Endothelial cell (in vitro differentiated cells): ENCODE results near the gene TRPT1. TPM values are rescaled to one million over a fixed set of nuclear protein-coding genes. Genes with fewer than 3 reads are reported as not detected.

ENCODE experiments used
- DNase-seq: peaks from one replicate; pipeline ENCODE4 v3.0.0; 2021; ENCODE audit warnings: low spot score
- H3K27ac Mint-ChIP-seq: one replicate; pipeline ENCODE4 v1.8.0; 2021; ENCODE audit warnings: mixed read lengths, inconsistent platforms; ENCODE audit not compliant: unreplicated experiment
- H3K27me3 Mint-ChIP-seq: one replicate; pipeline ENCODE4 v1.8.0; 2021; ENCODE audit warnings: mild to moderate bottlenecking, moderate library complexity, mixed read lengths, inconsistent platforms; ENCODE audit not compliant: unreplicated experiment
- H3K36me3 Mint-ChIP-seq: one replicate; pipeline ENCODE4 v1.8.0; 2021; ENCODE audit warnings: mild to moderate bottlenecking, low read depth, mixed read lengths, inconsistent platforms; ENCODE audit not compliant: unreplicated experiment
- H3K4me1 Mint-ChIP-seq: one replicate; pipeline ENCODE4 v1.8.0; 2021; ENCODE audit warnings: mild to moderate bottlenecking, mixed read lengths, inconsistent platforms; ENCODE audit not compliant: unreplicated experiment
- H3K4me3 Mint-ChIP-seq: one replicate; pipeline ENCODE4 v1.8.0; 2021; ENCODE audit warnings: mild to moderate bottlenecking, mixed read lengths, inconsistent platforms; ENCODE audit not compliant: unreplicated experiment
- H3K9me3 Mint-ChIP-seq: one replicate; pipeline ENCODE4 v1.8.0; 2021; ENCODE audit warnings: mixed read lengths, inconsistent platforms; ENCODE audit not compliant: unreplicated experiment
- CTCF ChIP-seq: fragments of 200-600 bp; sonication (generic); IDR thresholded peaks from one replicate; pipeline ENCODE4 v1.5.0; 2021; ENCODE audit warnings: antibody characterized with exemption; ENCODE audit not compliant: unreplicated experiment
- total RNA-seq: library from RNA; stranded (reverse); fragmentation: NEBNext Ultra II Directional; extraction: Animal tissue kit (Norgen Biotek cat#: 25700); gene quantifications from one replicate; pipeline ENCODE4 v1.2.1, GENCODE V29; 2021; ENCODE audit not compliant: unreplicated experiment

TRPT1 gene
- total RNA-seq, 1 donor from 2014 or later = 23.2 TPM

- Mint-ChIP-seq H3K27me3 (peaks cover 16% of the 10 kb centered on the region), H3K4me3 (no peak overlapping the region), H3K27ac (no peak overlapping the region), H3K36me3 (peaks cover 23% of the 10 kb centered on the region), H3K9me3 (no peaks in the 10 kb centered on the region), H3K4me1 (peaks cover 4% of the 10 kb centered on the region)
- TF ChIP-seq CTCF = no peak
- no peak for DNase-seq
Measured at GRCh38 chr11:64261556-64262080, 35.6 kb upstream of the TRPT1 start.

GRCh38 chr11:64260147-64260708 lies 34.2 kb upstream of the TRPT1 start:
- H3K36me3 Mint-ChIP-seq = peaks cover 18% of the 10 kb centered on the region
- H3K27ac Mint-ChIP-seq = no peak overlapping the region

GRCh38 chr11:64259533-64260067 lies 33.6 kb upstream of the TRPT1 start:
- Mint-ChIP-seq H3K4me1 (peaks cover 4% of the 10 kb centered on the region), H3K9me3 (no peaks in the 10 kb centered on the region), H3K27me3 (peaks cover 13% of the 10 kb centered on the region), H3K4me3 (peak overlapping the region; percentile 71), H3K36me3 (peaks cover 20% of the 10 kb centered on the region), H3K27ac (no peak overlapping the region)
- no peak for TF ChIP-seq CTCF
- DNase-seq = no peak

More at GRCh38 chr11:64260147-64260708, 34.2 kb upstream of the TRPT1 start:
- DNase-seq = no peak
- Mint-ChIP-seq H3K4me1 (peaks cover 4% of the 10 kb centered on the region), H3K27me3 (peaks cover 13% of the 10 kb centered on the region), H3K9me3 (no peaks in the 10 kb centered on the region), H3K4me3 (peak overlapping the region; percentile 71)
- TF ChIP-seq CTCF = no peak

GRCh38 chr11:64258946-64259532 lies 33.1 kb upstream of the TRPT1 start:
- Mint-ChIP-seq H3K9me3 (no peaks in the 10 kb centered on the region), H3K36me3 (peaks cover 20% of the 10 kb centered on the region), H3K27ac (no peak overlapping the region), H3K4me1 (peaks cover 5% of the 10 kb centered on the region), H3K4me3 (peak overlapping the region; percentile 71), H3K27me3 (peaks cover 12% of the 10 kb centered on the region)
- no peak for TF ChIP-seq CTCF
- no peak for DNase-seq

- no peak for TF ChIP-seq CTCF
- H3K36me3 Mint-ChIP-seq = peaks cover 20% of the 10 kb centered on the region
- no peak overlapping the region for H3K27ac Mint-ChIP-seq
- DNase-seq = no peak
- no peak overlapping the region for H3K4me3 Mint-ChIP-seq
- H3K27me3 Mint-ChIP-seq = peaks cover 16% of the 10 kb centered on the region
- H3K4me1 Mint-ChIP-seq = peaks cover 11% of the 10 kb centered on the region
- no peaks in the 10 kb centered on the region for H3K9me3 Mint-ChIP-seq
Measured at GRCh38 chr11:64258356-64258755, 32.4 kb upstream of the TRPT1 start.
